GM19397 (cell line): Measurements from ENCODE around the gene NME4.

Experiments used
- ATAC-seq: cut with Tn5 transposase; IDR thresholded peaks from one replicate; pipeline ENCODE4 v1.9.1; 2021; ENCODE audit warnings: mild to moderate bottlenecking, moderate library complexity; ENCODE audit not compliant: unreplicated experiment

NME4 gene

GRCh38 chr16:425082-425718, 28.2 kb downstream of the NME4 start, which contains the start of gene RAB11FIP3:
Gene RAB11FIP3 (plus strand): TSS chr16:425649. CDS start chr16:426007, 358 bp downstream.
- ATAC-seq, result peak; percentile 87

- ATAC-seq, result peak; percentile 40
These were observed 28.7 kb downstream of the NME4 start for GRCh38 chr16:425740-426114.

GRCh38 chr16:426115-426905, 29.3 kb downstream of the NME4 start:
- no peak for ATAC-seq

GRCh38 chr16:426906-427249, 29.9 kb downstream of the NME4 start:
- no peak for ATAC-seq

GRCh38 chr16:427250-427649, 30.3 kb downstream of the NME4 start:
- ATAC-seq, result no peak

GRCh38 chr16:430904-431303, 33.9 kb downstream of the NME4 start:
- no peak for ATAC-seq

- no peak for ATAC-seq
These were observed 43.6 kb downstream of the NME4 start for GRCh38 chr16:440627-441026.

GRCh38 chr16:441447-441846, 44.4 kb downstream of the NME4 start:
- ATAC-seq, result no peak

GRCh38 chr16:442976-443375, 46.0 kb downstream of the NME4 start:
- no peak for ATAC-seq

- ATAC-seq, result no peak
These were observed 47.0 kb downstream of the NME4 start for GRCh38 chr16:444027-444426.

GRCh38 chr16:445566-445965, 48.6 kb downstream of the NME4 start:
- ATAC-seq, result no peak
